ENCODE measurements around the gene MAGI1. TPM values are rescaled to one million over a fixed set of nuclear protein-coding genes. Genes with fewer than 3 reads are reported as not detected.

MAGI1 gene
- total and polyA plus RNA-seq, 2 experiments from 2014 or later = 33.9 to 87.0 TPM

DNA sequence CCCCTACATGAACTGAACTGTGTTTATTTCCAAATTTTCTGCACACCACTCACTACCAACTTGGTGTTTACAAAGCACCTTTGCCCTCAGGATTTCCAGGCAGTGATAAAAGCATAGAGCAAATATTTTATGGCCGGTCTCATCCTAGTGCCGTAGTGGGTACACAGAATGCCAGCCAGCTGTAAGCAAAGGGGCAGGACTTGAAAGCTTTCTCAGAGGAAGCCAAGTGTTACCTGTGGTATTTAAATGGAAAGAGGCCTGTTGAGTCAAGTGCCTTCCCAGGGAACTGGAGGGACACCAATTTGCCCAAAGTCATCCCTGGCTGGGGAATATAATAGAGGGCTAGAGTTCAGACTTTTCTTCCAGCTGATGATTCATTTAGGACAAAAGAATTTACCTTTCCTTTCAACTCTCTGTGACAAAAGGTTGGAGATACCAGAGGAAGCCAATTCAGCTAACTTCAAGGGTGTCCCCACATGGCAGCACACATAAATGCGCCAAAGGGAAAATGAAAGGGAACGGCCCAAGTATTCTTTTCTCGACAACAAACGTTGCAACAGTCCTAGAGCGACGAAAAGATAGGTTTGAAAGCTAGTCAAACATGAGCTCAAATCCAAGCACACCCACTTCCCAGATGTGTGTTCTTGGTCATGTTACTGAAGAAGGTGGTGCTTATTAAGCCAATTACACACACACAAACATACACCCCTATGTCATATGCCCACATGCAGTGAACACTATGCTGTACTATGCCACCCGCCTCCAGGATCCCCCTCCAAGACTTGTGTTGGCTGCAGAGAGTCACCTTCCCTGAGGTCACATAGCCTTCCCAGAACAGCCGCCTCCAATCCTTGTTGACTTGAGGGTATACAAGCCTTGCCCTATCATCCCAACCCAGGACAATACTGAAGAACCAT, 27.7 kb downstream of the MAGI1 start:
- Histone ChIP-seq H3K4me3 (no peak overlapping the region), H3K27ac (peak overlapping the region; percentile 20), H3K36me3 (no peaks in the 10 kb centered on the region), H3K27me3 (no peaks in the 10 kb centered on the region), H3K4me1 (ENCODE audit: low read depth) (peaks cover 23% of the 10 kb centered on the region), H3K9me3 (ENCODE audit: low read depth) (no peaks in the 10 kb centered on the region)
- no peak for DNase-seq (ENCODE audit: low read depth in 1 of 2, low spot score in 1 of 2)
- no peak for TF ChIP-seq CTCF (IDR thresholded peaks at IDR 0.05; ENCODE audit: low read depth, low read length)

GRCh38 chr3:66010348-66010738, 28.4 kb downstream of the MAGI1 start:
- Histone ChIP-seq H3K9me3 (ENCODE audit: low read depth) (no peaks in the 10 kb centered on the region), H3K4me3 (no peak overlapping the region), H3K27ac (peak overlapping the region; percentile 20), H3K27me3 (no peaks in the 10 kb centered on the region), H3K36me3 (no peaks in the 10 kb centered on the region), H3K4me1 (ENCODE audit: low read depth) (peaks cover 23% of the 10 kb centered on the region)
- DNase-seq (ENCODE audit: low read depth in 1 of 2, low spot score in 1 of 2) = peak in 1 of 2 donors; percentile 28
- no peak for TF ChIP-seq CTCF (IDR thresholded peaks at IDR 0.05; ENCODE audit: low read depth, low read length)

DNA sequence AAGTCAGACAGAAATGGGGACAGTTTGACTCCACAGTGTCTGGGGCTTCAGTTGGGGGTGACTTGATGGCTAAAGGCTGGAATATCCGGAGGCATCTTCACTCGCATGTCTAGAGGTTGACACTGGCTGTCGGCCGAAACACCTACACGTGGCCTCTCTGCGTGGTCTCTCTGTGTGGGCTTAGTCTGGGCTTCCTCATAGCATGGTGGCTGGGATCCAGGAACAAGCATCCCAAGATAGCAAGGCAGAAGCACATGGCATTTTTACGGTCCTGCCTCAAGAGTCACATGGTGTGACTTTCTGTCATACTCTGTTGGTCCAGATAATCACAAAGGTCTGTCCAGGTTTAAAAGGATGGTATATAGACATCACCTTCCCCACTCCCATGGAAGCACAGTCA, 34.5 kb downstream of the MAGI1 start:
- Histone ChIP-seq H3K4me1 (ENCODE audit: low read depth) (no peaks in the 10 kb centered on the region), H3K4me3 (no peak overlapping the region), H3K36me3 (no peaks in the 10 kb centered on the region), H3K27me3 (no peaks in the 10 kb centered on the region), H3K9me3 (ENCODE audit: low read depth) (no peaks in the 10 kb centered on the region), H3K27ac (no peak overlapping the region)
- DNase-seq (ENCODE audit: low read depth in 1 of 2, low spot score in 1 of 2) = no peak
- no peak for TF ChIP-seq CTCF (IDR thresholded peaks at IDR 0.05; ENCODE audit: low read depth, low read length)

GRCh38 chr3:66001626-66002025, 37.1 kb downstream of the MAGI1 start:
- no peak for DNase-seq (ENCODE audit: low read depth in 1 of 2, low spot score in 1 of 2)
- Histone ChIP-seq H3K4me1 (ENCODE audit: low read depth) (peaks cover 2% of the 10 kb centered on the region), H3K36me3 (no peaks in the 10 kb centered on the region), H3K9me3 (ENCODE audit: low read depth) (no peaks in the 10 kb centered on the region), H3K4me3 (no peak overlapping the region), H3K27ac (no peak overlapping the region), H3K27me3 (no peaks in the 10 kb centered on the region)
- TF ChIP-seq CTCF (IDR thresholded peaks at IDR 0.05; ENCODE audit: low read depth, low read length) = no peak

DNA sequence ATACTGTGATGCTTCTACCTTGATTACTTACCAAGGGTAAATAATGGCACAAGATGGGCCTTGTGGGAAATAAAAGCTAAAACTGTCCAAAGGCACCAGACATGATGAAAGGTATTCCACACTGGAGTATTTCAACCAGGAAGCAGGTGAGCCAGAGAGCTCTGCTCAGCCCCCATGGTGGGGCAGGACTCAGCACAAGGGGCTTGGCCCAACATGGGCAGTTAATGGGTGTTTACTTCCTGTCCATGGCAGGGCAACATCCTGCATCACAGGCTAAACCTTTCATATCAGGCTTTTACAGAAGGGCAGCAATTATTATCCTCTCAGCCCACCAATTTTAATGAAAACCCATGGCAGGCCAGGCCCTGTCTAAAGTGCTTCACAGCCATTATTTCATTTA, 38.2 kb downstream of the MAGI1 start:
- Histone ChIP-seq H3K9me3 (ENCODE audit: low read depth) (no peaks in the 10 kb centered on the region), H3K4me3 (no peak overlapping the region), H3K27ac (no peak overlapping the region), H3K27me3 (no peaks in the 10 kb centered on the region), H3K36me3 (no peaks in the 10 kb centered on the region), H3K4me1 (ENCODE audit: low read depth) (peaks cover 3% of the 10 kb centered on the region)
- TF ChIP-seq CTCF (IDR thresholded peaks at IDR 0.05; ENCODE audit: low read depth, low read length) = no peak
- no peak for DNase-seq (ENCODE audit: low read depth in 1 of 2, low spot score in 1 of 2)
